ENCODE data around the gene TMEM179B. TPM values are rescaled to one million over a fixed set of nuclear protein-coding genes. Genes with fewer than 3 reads are reported as not detected.

Gene TMEM179B
- total RNA-seq, 1 donor from 2014 or later, result 51.3 TPM

DNA sequence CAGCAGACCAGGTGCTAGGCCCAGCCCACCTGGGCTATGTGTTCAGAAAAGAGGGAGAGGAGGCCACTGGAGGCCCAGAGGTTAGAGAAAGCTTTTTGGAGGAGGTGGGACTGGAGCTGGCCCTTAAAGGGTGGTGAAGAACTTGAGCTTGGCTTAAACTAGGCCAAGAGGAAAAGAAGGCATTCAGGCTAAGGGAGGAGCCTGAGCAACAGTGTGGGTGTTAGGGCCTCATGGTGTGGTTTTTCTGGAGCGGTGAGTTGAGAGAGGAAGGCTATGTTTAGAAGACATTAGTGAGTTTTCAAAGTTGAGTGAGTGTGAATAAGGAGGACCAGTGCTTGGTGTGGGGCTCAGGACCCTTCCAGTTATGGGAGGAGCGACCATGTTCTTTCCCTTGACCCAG, 9.8 kb upstream of the TMEM179B start:
- Histone ChIP-seq H3K36me3 (ENCODE audit: insufficient read depth, low read length) (peaks cover 15% of the 10 kb centered on the region), H3K4me3 (ENCODE audit: insufficient read depth, low read depth, low read length) (no peak overlapping the region), H3K4me1 (ENCODE audit: insufficient read depth, low read length) (no peaks in the 10 kb centered on the region), H3K79me2 (ENCODE audit: insufficient read depth, low read length) (peaks cover 8% of the 10 kb centered on the region), H3K27me3 (ENCODE audit: insufficient read depth, low read length) (no peaks in the 10 kb centered on the region), H2AFZ (ENCODE audit: low read depth, low read length) (no peak overlapping the region), H4K20me1 (ENCODE audit: insufficient read depth, low read length) (no peaks in the 10 kb centered on the region), H3K27ac (ENCODE audit: low read depth, low read length) (no peak overlapping the region), H3K4me2 (ENCODE audit: low read length) (no peak overlapping the region), H3K9me3 (ENCODE audit: insufficient read depth, low read depth, low read length) (no peaks in the 10 kb centered on the region), H3K9ac (ENCODE audit: low read length) (no peak overlapping the region)
- no peak for DNase-seq (ENCODE audit: low read depth)
- Mint-ChIP-seq H3K36me3 (ENCODE audit: low read depth, unreplicated experiment) (peaks cover 13% of the 10 kb centered on the region), H3K27ac (ENCODE audit: unreplicated experiment) (no peak overlapping the region), H3K4me1 (ENCODE audit: low read depth, unreplicated experiment) (peaks cover 4% of the 10 kb centered on the region), H3K9me3 (ENCODE audit: unreplicated experiment) (no peaks in the 10 kb centered on the region), H3K4me3 (ENCODE audit: unreplicated experiment) (no peak overlapping the region), H3K27me3 (ENCODE audit: low read depth, unreplicated experiment) (no peaks in the 10 kb centered on the region)
- no peak for TF ChIP-seq EZH2 (IDR thresholded peaks at IDR 0.05; ENCODE audit: insufficient read depth, low read length)
- TF ChIP-seq, protein P1, sequence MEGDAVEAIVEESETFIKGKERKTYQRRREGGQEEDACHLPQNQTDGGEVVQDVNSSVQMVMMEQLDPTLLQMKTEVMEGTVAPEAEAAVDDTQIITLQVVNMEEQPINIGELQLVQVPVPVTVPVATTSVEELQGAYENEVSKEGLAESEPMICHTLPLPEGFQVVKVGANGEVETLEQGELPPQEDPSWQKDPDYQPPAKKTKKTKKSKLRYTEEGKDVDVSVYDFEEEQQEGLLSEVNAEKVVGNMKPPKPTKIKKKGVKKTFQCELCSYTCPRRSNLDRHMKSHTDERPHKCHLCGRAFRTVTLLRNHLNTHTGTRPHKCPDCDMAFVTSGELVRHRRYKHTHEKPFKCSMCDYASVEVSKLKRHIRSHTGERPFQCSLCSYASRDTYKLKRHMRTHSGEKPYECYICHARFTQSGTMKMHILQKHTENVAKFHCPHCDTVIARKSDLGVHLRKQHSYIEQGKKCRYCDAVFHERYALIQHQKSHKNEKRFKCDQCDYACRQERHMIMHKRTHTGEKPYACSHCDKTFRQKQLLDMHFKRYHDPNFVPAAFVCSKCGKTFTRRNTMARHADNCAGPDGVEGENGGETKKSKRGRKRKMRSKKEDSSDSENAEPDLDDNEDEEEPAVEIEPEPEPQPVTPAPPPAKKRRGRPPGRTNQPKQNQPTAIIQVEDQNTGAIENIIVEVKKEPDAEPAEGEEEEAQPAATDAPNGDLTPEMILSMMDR (IDR thresholded peaks at IDR 0.05; ENCODE audit: insufficient read depth, low read depth, low read length), result no peak
- FAIRE-seq, result no peak

DNA sequence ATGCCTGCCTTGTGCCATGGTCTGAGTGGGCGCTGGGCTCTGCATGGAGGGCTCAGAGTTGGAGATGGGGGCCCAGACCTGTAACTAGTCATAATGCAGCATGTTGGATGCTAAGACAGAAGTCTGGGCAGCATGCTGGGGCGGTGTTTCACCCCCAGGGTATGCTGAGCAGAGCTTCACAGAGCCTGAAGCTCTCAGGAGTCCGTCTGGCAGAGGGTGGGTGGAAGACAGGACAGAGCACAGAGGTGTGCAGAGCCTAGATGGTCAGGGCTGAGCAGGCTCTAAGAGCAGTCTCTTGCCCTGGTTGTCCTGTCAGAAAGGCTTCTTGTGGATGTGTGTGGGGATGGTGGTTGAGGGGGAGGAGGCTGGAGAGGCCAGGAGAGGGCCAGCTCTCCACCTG, 8.8 kb upstream of the TMEM179B start:
- H3K4me1 ChIP-seq (ENCODE audit: insufficient read depth, low read length), result no peaks in the 10 kb centered on the region
- no peak overlapping the region for H3K9ac ChIP-seq (ENCODE audit: low read length)
- TF ChIP-seq EZH2 (IDR thresholded peaks at IDR 0.05; ENCODE audit: insufficient read depth, low read length), result no peak
- TF ChIP-seq, protein P1 (IDR thresholded peaks at IDR 0.05; ENCODE audit: insufficient read depth, low read depth, low read length), result no peak
- FAIRE-seq, result no peak
- H3K36me3 ChIP-seq (ENCODE audit: insufficient read depth, low read length), result peaks cover 18% of the 10 kb centered on the region
- Mint-ChIP-seq H3K4me3 (ENCODE audit: unreplicated experiment) (no peak overlapping the region), H3K9me3 (ENCODE audit: unreplicated experiment) (no peaks in the 10 kb centered on the region), H3K27ac (ENCODE audit: unreplicated experiment) (peak overlapping the region; percentile 16), H3K27me3 (ENCODE audit: low read depth, unreplicated experiment) (no peaks in the 10 kb centered on the region), H3K4me1 (ENCODE audit: low read depth, unreplicated experiment) (peaks cover 4% of the 10 kb centered on the region), H3K36me3 (ENCODE audit: low read depth, unreplicated experiment) (peaks cover 13% of the 10 kb centered on the region)
- H3K27me3 ChIP-seq (ENCODE audit: insufficient read depth, low read length), result no peaks in the 10 kb centered on the region
- H3K9me3 ChIP-seq (ENCODE audit: insufficient read depth, low read depth, low read length), result no peaks in the 10 kb centered on the region
- H4K20me1 ChIP-seq (ENCODE audit: insufficient read depth, low read length), result no peaks in the 10 kb centered on the region
- H2AFZ ChIP-seq (ENCODE audit: low read depth, low read length), result no peak overlapping the region
- no peak overlapping the region for H3K27ac ChIP-seq (ENCODE audit: low read depth, low read length)
- DNase-seq (ENCODE audit: low read depth), result no peak
- H3K4me3 ChIP-seq (ENCODE audit: insufficient read depth, low read depth, low read length), result no peak overlapping the region
- H3K79me2 ChIP-seq (ENCODE audit: insufficient read depth, low read length), result peaks cover 4% of the 10 kb centered on the region
- no peak overlapping the region for H3K4me2 ChIP-seq (ENCODE audit: low read length)

DNA sequence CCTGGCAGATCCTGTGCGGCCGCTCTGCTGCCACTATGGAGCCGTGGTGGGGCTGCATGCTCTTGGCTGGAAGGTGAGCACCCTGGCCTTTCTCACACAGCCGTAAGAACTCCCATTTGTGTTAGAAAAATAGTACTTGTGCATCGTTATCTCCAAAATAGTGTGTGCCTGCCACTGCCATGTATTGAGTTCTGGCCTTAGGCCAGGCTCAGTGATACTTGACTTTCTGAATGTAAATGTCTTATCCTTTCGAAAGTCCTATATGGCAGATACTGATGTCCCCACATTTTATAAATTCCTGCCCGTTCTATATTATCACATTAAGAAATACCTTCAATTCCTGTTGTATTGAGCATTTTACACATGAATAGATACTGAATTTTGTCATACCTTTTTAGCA, 4.4 kb upstream of the TMEM179B start:
- H3K36me3 Mint-ChIP-seq (ENCODE audit: low read depth, unreplicated experiment), result peaks cover 3% of the 10 kb centered on the region
- Histone ChIP-seq H3K27ac (ENCODE audit: low read depth, low read length) (no peak overlapping the region), H3K36me3 (ENCODE audit: insufficient read depth, low read length) (peaks cover 13% of the 10 kb centered on the region), H3K79me2 (ENCODE audit: insufficient read depth, low read length) (peaks cover 9% of the 10 kb centered on the region), H4K20me1 (ENCODE audit: insufficient read depth, low read length) (peaks cover 7% of the 10 kb centered on the region), H3K4me1 (ENCODE audit: insufficient read depth, low read length) (peaks cover 7% of the 10 kb centered on the region), H3K4me3 (ENCODE audit: insufficient read depth, low read depth, low read length) (no peak overlapping the region), H3K27me3 (ENCODE audit: insufficient read depth, low read length) (no peaks in the 10 kb centered on the region), H3K9me3 (ENCODE audit: insufficient read depth, low read depth, low read length) (no peaks in the 10 kb centered on the region), H3K4me2 (ENCODE audit: low read length) (no peak overlapping the region), H3K9ac (ENCODE audit: low read length) (no peak overlapping the region), H2AFZ (ENCODE audit: low read depth, low read length) (no peak overlapping the region)
- no peaks in the 10 kb centered on the region for H3K9me3 Mint-ChIP-seq (ENCODE audit: unreplicated experiment)
- no peaks in the 10 kb centered on the region for H3K4me1 Mint-ChIP-seq (ENCODE audit: low read depth, unreplicated experiment)
- no peak overlapping the region for H3K27ac Mint-ChIP-seq (ENCODE audit: unreplicated experiment)
- no peak for TF ChIP-seq EZH2 (IDR thresholded peaks at IDR 0.05; ENCODE audit: insufficient read depth, low read length)
- TF ChIP-seq, protein P1 (IDR thresholded peaks at IDR 0.05; ENCODE audit: insufficient read depth, low read depth, low read length), result no peak
- no peak overlapping the region for H3K4me3 Mint-ChIP-seq (ENCODE audit: unreplicated experiment)
- no peaks in the 10 kb centered on the region for H3K27me3 Mint-ChIP-seq (ENCODE audit: low read depth, unreplicated experiment)
- FAIRE-seq (no peak), DNase-seq (ENCODE audit: low read depth) (no peak)
